Peyer's patch (tissue), 4 donors: ENCODE data around the gene HFM1. TPM values are rescaled to one million over a fixed set of nuclear protein-coding genes. Genes with fewer than 3 reads are reported as not detected.

Experiments used
- DNase-seq, 3 donors: peaks; one replicate each; pipeline ENCODE4 v3.0.0-alpha.2; 2017 to 2019
- H3K27ac ChIP-seq, 4 donors: fragments of 200-600 bp; sonication (generic); one replicate each; pipeline ENCODE4 v1.5.1; 2016 to 2019
- H3K27me3 ChIP-seq, 2 donors: fragments of 200-600 bp; sonication (generic); one replicate each; pipeline ENCODE4 v1.5.1; 2019
- H3K36me3 ChIP-seq, 3 donors: fragments of 200-600 bp; sonication (generic); one replicate each; pipeline ENCODE4 v1.5.1; 2016 to 2019
- H3K4me1 ChIP-seq, 4 donors: fragments of 200-600 bp; sonication (generic); one replicate each; pipeline ENCODE4 v1.5.1; 2016 to 2019
- H3K4me3 ChIP-seq, 4 donors: fragments of 200-600 bp; sonication (generic); 1 replicate in 3 of 4; 2 replicates in 1 of 4; pipeline ENCODE4 v1.5.1; 2016 to 2019; ENCODE audit warnings: mild to moderate bottlenecking in 1 of 4
- H3K9me3 ChIP-seq, 4 donors: fragments of 200-600 bp; sonication (generic); one replicate each; pipeline ENCODE4 v1.5.1; 2016 to 2019; ENCODE audit warnings: mild to moderate bottlenecking in 1 of 4
- CTCF ChIP-seq, 6 experiments: fragments of 450-650 bp in 4 of 6; fragments of 200-600 bp in 2 of 6; sonication (generic) in 1 of 6; IDR thresholded peaks; one replicate each; pipeline ENCODE4 v1.5.1; 2017 to 2019; ENCODE audit warnings: antibody characterized with exemption in 6 of 6, mild to moderate bottlenecking in 3 of 6, moderate library complexity in 1 of 6
- POLR2A ChIP-seq, 2 donors: fragments of 450-650 bp; IDR thresholded peaks; one replicate each; pipeline ENCODE4 v1.5.1; 2017; ENCODE audit warnings: antibody characterized with exemption in 2 of 2, mild to moderate bottlenecking in 2 of 2, moderate library complexity in 2 of 2
- total RNA-seq, 4 donors: library from RNA; depleted of rRNA; stranded (reverse); fragments of >200 nt; gene quantifications; one replicate each; pipeline ENCODE4 v1.1.0, GENCODE V29; 2016

The HFM1 gene
- total RNA-seq, 4 donors from 2014 or later, result not detected

- no peaks in the 10 kb centered on the region for H3K27me3 ChIP-seq
- TF ChIP-seq POLR2A (IDR thresholded peaks at IDR 0.05), result no peak
- peak in 2 of 6 experiments; percentile 14 to 34 for TF ChIP-seq CTCF (IDR thresholded peaks at IDR 0.05)
- H3K4me1 ChIP-seq, result peaks cover 0 to 2% (median 0%) of the 10 kb centered on the region in 4 donors
- no peak overlapping the region for H3K27ac ChIP-seq
- H3K4me3 ChIP-seq, result no peak overlapping the region
- no peak for DNase-seq
- H3K36me3 ChIP-seq, result no peaks in the 10 kb centered on the region
- H3K9me3 ChIP-seq, result no peaks in the 10 kb centered on the region
Observed at GRCh38 chr1:91402023-91402422, 2.6 kb downstream of the HFM1 start.

- Histone ChIP-seq H3K4me1 (peaks cover 0 to 2% (median 0%) of the 10 kb centered on the region in 4 donors), H3K4me3 (no peak overlapping the region), H3K27me3 (no peaks in the 10 kb centered on the region), H3K36me3 (no peaks in the 10 kb centered on the region), H3K9me3 (no peaks in the 10 kb centered on the region), H3K27ac (no peak overlapping the region)
- TF ChIP-seq CTCF (IDR thresholded peaks at IDR 0.05), result no peak
- TF ChIP-seq POLR2A (IDR thresholded peaks at IDR 0.05), result no peak
- DNase-seq, result no peak
Observed at GRCh38 chr1:91400133-91400725, 4.4 kb downstream of the HFM1 start.

- no peaks in the 10 kb centered on the region for H3K4me1 ChIP-seq
- DNase-seq, result no peak
- no peaks in the 10 kb centered on the region for H3K9me3 ChIP-seq
- H3K27ac ChIP-seq, result no peak overlapping the region
- H3K36me3 ChIP-seq, result no peaks in the 10 kb centered on the region
- TF ChIP-seq CTCF (IDR thresholded peaks at IDR 0.05) (no peak), POLR2A (IDR thresholded peaks at IDR 0.05) (no peak)
- H3K27me3 ChIP-seq, result no peaks in the 10 kb centered on the region
- no peak overlapping the region for H3K4me3 ChIP-seq
Observed at GRCh38 chr1:91398291-91398690, 6.3 kb downstream of the HFM1 start.

- no peak overlapping the region for H3K4me3 ChIP-seq
- no peaks in the 10 kb centered on the region for H3K36me3 ChIP-seq
- no peaks in the 10 kb centered on the region for H3K4me1 ChIP-seq
- no peak overlapping the region for H3K27ac ChIP-seq
- H3K27me3 ChIP-seq, result no peaks in the 10 kb centered on the region
- no peak for DNase-seq
- no peaks in the 10 kb centered on the region for H3K9me3 ChIP-seq
- TF ChIP-seq CTCF (IDR thresholded peaks at IDR 0.05) (no peak), POLR2A (IDR thresholded peaks at IDR 0.05) (no peak)
Observed at GRCh38 chr1:91397605-91398004, 7.0 kb downstream of the HFM1 start.

GRCh38 chr1:91393042-91393441 lies 11.6 kb downstream of the HFM1 start:
- H3K4me1 ChIP-seq, result no peaks in the 10 kb centered on the region
- no peak for DNase-seq
- no peaks in the 10 kb centered on the region for H3K27me3 ChIP-seq
- no peak overlapping the region for H3K4me3 ChIP-seq
- TF ChIP-seq CTCF (IDR thresholded peaks at IDR 0.05), result no peak
- no peak for TF ChIP-seq POLR2A (IDR thresholded peaks at IDR 0.05)
- H3K9me3 ChIP-seq, result no peaks in the 10 kb centered on the region
- H3K27ac ChIP-seq, result no peak overlapping the region
- H3K36me3 ChIP-seq, result no peaks in the 10 kb centered on the region

GRCh38 chr1:91386109-91386508 lies 18.5 kb downstream of the HFM1 start:
- no peaks in the 10 kb centered on the region for H3K36me3 ChIP-seq
- no peak overlapping the region for H3K4me3 ChIP-seq
- H3K9me3 ChIP-seq, result no peaks in the 10 kb centered on the region
- H3K27me3 ChIP-seq, result no peaks in the 10 kb centered on the region
- DNase-seq, result no peak
- TF ChIP-seq CTCF (IDR thresholded peaks at IDR 0.05) (no peak), POLR2A (IDR thresholded peaks at IDR 0.05) (no peak)
- no peaks in the 10 kb centered on the region for H3K4me1 ChIP-seq
- no peak overlapping the region for H3K27ac ChIP-seq
